ENCODE measurements around the gene ARHGAP42.

GRCh38 chr11:100759856-100760255 is 72.8 kb downstream of the ARHGAP42 start:
- no peak for TF ChIP-seq POLR2AphosphoS5 (IDR thresholded peaks at IDR 0.05)
- no peak for TF ChIP-seq POLR2A (IDR thresholded peaks at IDR 0.05)

Data from spleen (tissue), 3 donors.